ENCODE data around the gene PPOX.

The PPOX gene

GRCh38 chr1:161197560-161198193 lies 31.5 kb downstream of the PPOX start:
- DNase-seq (no peak), ATAC-seq (no peak)

- ATAC-seq (no peak), DNase-seq (no peak)
Measured at GRCh38 chr1:161198194-161198896, 32.1 kb downstream of the PPOX start.

GRCh38 chr1:161198897-161199431 lies 32.7 kb downstream of the PPOX start, which contains the start of gene ADAMTS4:
ADAMTS4 (minus strand) TSS chr1:161199054; CDS start chr1:161198627, 427 bp downstream.
- ATAC-seq, result no peak
- DNase-seq, result no peak

GRCh38 chr1:161199506-161200139 lies 33.4 kb downstream of the PPOX start:
- no peak for DNase-seq
- no peak for ATAC-seq

GRCh38 chr1:161200421-161200991 lies 34.3 kb downstream of the PPOX start:
- DNase-seq (no peak), ATAC-seq (no peak)

- DNase-seq, result no peak
Measured at GRCh38 chr1:161200992-161201835, 35.0 kb downstream of the PPOX start.

GRCh38 chr1:161201836-161202712 lies 35.8 kb downstream of the PPOX start, which contains the start of gene NDUFS2:
NDUFS2 (plus strand) TSS chr1:161202367; CDS start chr1:161202386, 19 bp downstream.
- peak; percentile 98 for ATAC-seq

More at GRCh38 chr1:161200992-161201835, 35.0 kb downstream of the PPOX start:
- no peak for ATAC-seq

GRCh38 chr1:161206411-161207140 lies 40.4 kb downstream of the PPOX start:
- DNase-seq (no peak), ATAC-seq (no peak)

More at GRCh38 chr1:161201836-161202712, 35.8 kb downstream of the PPOX start, which contains the start of gene NDUFS2:
- DNase-seq, result peak; percentile 93

GRCh38 chr1:161207173-161207572 lies 40.9 kb downstream of the PPOX start:
- DNase-seq, result no peak
- ATAC-seq, result no peak

- peak; percentile 90 for ATAC-seq
- peak; percentile 81 for DNase-seq
Measured at GRCh38 chr1:161209790-161210409, 43.7 kb downstream of the PPOX start.

- ATAC-seq, result no peak
- no peak for DNase-seq
Measured at GRCh38 chr1:161214369-161214768, 48.1 kb downstream of the PPOX start.

- ATAC-seq, result no peak
Measured at GRCh38 chr1:161215076-161215475, 48.9 kb downstream of the PPOX start, which contains the start of gene FCER1G. FCER1G (plus strand) TSS chr1:161215295; CDS start chr1:161215322, 27 bp downstream.

GRCh38 chr1:161216945-161217712 lies 50.9 kb downstream of the PPOX start:
- ATAC-seq (peak; percentile 77), DNase-seq (no peak)

More at GRCh38 chr1:161215076-161215475, 48.9 kb downstream of the PPOX start, which contains the start of gene FCER1G:
- DNase-seq, result no peak

GRCh38 chr1:161217831-161218230 lies 51.6 kb downstream of the PPOX start:
- ATAC-seq (no peak), DNase-seq (no peak)

- ATAC-seq, result no peak
- no peak for DNase-seq
Measured at GRCh38 chr1:161218301-161219077, 52.3 kb downstream of the PPOX start.

GRCh38 chr1:161219078-161219892 lies 53.1 kb downstream of the PPOX start:
- ATAC-seq, result no peak
- DNase-seq, result no peak

Data from stimulated activated naive CD8-positive, alpha-beta T cell treated with anti-CD3 and anti-CD28 coated beads, Interleukin-15, Interleukin-2, amounts not matched to agents 100 U/mL and 50 U/mL, for 24 hours (primary cell).